Suppressor macrophage treated with lipopolysaccharide for 1 hour (primary cell): ENCODE data around the gene SNTG2.
"Not testable (repeated sequence)": the region's sequence is repeated elsewhere in the genome, so short reads cannot be mapped to it uniquely, and the experiment has no call there.

Experiments used
- DNase-seq, 3 donors: peaks; one replicate each; pipeline ENCODE4 v3.0.0-alpha.2; 2020 to 2022

The SNTG2 gene

DNA sequence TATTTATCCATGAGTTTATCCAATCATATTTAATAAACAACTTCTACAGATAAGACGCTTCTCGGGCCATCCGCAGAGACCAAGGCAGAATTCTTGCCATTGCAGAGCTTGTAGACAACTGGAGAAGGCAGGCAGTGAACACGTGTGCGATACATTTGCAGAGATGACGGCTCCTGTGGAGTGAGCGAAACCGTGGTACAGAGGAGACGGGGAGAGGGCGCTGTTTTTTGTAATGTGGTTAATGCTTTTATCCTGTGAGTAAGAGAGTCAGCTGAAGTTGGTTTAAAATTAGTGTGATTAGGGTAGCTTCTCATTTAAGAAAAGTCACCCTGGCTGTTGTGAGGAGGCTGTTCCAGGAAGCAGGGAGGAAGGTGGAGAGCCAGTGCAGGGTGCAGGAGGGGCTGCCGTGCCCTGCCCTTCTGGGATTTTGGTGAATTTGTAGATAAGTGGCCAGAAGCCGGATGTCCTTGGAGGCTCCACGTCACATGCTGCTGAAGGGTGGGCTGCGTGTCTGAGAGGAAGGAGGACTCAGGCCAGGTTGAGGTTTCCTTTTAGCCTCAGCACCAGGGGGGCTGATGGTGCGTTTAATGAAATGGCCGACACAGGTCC lies 151.4 kb downstream of the SNTG2 start:
- no peak for DNase-seq

DNA sequence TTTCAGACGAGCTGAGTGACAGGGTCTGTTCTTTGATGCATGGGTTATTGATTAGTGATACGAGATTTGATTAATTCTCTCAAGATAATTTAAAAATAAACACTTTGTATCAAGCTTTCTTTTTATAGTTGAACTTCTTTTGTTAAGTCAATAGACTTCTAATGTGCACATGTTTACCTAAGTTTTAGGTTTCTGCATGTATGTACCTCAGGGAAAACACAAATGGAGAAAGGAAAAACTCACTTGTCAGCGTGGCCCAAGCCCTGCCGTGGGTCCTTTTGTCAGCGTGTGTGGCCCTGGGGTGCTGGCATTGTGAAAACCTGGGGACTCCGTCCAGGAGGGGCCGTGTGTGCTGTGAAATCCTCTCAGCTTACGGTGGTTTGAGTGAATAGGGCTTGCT lies 153.7 kb downstream of the SNTG2 start:
- no peak for DNase-seq

DNA sequence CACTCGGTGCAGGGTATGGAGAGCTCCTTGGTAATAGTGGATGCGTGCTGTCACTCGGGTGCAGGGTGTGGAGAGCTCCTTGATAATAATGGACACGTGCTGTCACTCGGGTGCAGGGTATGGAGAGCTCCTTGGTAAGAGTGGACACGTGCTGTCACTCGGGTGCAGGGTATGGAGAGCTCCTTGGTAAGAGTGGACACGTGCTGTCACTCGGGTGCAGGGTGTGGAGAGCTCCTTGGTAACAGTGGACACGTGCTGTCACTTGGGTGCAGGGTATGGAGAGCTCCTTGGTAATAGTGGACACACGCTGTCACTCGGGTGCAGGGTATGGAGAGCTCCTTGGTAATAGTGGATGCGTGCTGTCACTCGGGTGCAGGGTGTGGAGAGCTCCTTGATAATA lies 155.7 kb downstream of the SNTG2 start:
- DNase-seq, result not testable (repeated sequence)

DNA sequence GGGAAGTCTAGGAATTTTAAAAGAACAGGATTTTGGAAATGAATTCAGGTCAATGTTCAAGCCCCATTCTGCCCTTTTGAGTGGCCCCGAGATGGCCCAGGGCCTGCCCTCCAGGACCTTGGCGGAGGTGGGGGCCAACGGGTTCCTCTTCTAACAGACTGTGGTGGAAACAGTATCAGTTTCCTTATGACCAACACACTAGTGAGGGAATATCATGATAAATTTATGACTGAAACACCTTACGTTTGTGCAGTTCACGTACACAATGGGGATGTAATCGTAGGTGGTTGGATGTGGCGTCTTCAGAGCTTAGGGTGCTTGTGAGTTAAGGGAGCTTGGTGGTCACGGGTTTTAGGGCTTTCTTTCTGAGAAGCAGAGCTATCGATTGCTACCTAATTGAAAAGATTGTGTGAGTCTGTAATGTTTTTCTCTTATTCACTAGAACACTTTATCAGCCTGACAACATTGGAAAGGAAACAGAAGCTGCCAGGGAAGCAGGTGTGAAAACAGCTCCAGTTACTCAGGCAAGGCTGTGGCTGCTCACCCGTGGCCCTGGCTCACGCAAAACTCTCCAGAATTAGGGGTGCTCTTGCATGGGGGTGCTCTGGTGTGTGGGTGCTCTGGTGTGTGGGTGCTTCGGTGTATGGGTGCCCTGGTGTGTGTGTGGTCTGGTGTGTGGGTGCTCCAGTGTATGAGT lies 165.3 kb downstream of the SNTG2 start:
- DNase-seq, result no peak

DNA sequence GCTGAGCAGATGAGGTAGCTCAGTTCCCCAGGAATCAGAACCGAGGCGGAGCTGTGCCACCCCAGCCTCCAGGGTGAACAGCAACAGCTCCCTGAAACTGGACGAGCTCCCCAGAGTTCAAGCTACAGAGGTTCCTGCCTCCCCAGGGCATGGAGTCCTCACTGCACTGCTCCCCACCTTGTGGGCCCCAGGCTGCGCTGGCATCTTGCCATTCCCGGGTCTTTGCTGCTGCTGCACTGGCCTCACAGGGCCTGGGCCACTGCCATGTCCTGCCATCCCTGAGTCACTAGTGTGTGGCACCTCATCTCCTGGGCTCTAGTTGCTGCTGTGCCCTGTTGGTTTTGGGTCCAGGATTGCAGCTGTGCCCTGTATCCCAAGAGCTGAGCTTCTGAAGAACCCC lies 166.9 kb downstream of the SNTG2 start:
- no peak for DNase-seq

DNA sequence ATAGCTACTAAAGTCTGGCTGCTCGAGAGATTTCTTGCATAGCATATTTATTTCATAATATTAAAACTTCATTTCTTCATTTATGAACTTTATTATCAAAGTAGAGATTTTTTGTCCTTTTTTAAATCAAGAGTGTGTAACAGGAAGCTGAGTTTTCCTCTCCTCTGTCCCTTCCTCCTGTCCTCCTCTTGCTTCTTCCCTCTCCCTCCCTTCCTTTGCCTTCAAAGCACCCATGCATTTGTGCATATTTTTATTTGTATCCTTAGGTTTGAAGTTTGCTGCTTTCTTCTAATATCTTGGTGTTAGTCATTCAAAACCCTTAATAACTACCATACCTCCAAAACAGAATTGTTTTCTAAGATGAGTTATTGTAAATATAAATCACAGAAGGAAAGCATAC lies 174.6 kb downstream of the SNTG2 start:
- no peak for DNase-seq

DNA sequence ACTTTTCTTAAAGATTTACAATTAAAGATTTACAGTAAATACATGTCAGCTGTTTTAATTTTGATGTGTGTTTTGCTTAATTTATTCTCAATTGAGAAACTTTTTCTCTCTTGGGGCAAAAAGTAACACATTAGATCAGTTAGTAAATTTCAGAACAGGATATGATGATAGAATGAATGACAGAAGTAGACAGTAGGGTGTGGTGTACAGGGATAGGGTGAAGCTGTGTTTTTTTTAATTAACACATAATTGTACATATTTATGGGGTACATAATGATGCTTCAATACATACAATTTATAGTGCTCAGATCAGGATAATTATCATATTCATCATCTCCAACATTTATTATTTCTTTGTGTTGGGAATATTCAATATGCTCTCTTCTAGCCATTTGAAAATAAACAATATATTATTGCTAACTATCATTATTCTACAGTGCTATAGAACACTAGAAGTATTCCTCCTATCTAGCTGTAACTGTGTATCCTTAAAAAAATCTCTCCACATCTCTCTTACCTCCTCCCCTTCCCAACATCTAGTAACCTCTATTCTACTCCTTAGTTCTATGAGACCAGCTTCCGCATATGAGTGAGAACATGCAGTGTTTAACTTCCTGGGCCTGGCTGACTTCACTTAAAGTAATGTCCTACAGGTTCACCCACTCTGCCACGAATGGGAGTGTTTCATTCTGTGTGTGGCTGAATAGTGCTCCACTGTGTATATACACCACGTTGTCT lies 175.2 kb downstream of the SNTG2 start:
- DNase-seq, result no peak

DNA sequence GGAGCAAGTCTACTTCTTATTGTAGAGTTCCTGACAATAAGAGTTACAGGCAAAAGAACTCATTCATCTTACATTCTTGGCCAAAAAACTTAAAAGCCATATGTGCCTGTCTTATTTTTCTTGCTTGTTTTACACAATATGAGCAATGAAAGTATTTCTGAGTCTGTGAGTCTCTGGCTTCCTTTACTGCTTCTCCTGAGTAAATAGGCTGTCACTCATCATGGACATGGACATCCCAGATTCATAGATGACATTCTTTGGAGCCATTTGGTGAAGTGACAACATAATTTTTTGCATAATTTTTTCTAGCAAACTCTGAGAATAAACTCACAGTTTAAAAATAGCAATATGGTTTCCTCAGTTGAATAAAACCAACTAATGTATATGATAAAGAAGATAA lies 179.3 kb downstream of the SNTG2 start:
- DNase-seq, result no peak

DNA sequence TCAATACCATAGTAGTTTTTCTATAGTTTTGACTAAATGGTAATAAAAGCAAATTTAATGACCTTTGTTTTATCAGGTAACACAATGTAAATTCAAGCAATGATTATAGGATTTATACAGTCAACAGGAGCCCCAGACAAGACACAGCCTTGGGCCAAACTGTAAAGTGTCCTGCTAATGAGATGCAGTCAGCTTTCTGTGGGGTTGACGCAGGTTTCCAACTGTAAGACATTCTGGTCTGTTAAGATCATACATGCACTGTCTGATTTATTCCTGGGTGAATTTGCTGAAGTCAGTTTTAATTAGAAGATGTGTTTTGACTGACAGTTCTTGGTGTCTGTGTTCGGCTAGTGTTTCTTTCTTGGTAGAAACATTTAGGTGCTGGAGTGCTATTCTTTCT lies 180.3 kb downstream of the SNTG2 start:
- no peak for DNase-seq

DNA sequence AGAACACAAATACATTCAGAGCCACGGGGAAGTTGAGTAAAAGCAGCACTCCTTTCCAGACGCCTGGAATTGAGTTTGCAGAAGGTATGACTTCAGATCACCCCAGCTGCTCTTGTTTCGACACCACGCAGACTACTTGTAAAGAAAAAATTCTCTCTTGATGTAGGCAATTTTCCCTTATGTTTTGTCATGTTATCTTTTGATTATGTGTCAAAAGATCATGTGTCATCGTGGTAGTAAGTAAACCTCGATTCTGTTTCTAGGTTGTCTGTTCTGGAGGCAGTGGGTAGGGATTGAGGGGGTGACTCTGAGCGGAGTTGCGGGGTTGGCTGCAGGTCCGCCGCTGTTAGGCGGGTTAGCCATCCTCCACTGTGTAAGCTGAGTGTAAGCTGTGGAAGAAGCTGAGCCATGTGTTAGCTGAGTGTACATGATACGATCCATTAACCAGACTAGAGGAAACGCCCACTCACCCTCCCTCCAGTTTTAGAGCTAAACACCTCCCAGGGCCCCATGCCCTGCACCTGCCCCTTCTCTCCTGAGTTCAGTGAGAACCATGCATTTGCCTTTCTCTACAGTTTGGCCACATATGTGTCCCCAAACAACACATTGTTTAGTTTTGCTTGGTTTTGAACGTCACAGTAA lies 181.8 kb downstream of the SNTG2 start:
- no peak for DNase-seq

DNA sequence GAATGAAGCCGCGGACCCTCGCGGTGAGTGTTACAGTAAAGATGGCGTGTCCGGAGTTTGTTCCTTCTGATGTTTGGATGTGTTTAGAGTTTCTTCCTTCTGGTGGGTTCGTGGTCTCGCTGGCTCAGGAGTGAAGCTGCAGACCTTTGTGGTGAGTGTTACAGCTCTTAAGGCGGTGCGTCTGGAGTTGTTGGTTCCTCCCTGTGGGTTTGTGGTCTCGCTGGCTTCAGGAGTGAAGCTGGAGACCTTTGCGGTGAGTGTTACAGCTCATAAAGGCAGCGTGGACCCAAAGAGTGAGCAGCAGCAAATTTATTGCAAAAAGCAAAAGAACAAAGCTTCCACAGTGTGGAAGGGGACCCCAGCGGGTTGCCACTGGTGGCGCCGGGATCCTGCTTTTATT lies 183.2 kb downstream of the SNTG2 start:
- DNase-seq, result not testable (repeated sequence)

DNA sequence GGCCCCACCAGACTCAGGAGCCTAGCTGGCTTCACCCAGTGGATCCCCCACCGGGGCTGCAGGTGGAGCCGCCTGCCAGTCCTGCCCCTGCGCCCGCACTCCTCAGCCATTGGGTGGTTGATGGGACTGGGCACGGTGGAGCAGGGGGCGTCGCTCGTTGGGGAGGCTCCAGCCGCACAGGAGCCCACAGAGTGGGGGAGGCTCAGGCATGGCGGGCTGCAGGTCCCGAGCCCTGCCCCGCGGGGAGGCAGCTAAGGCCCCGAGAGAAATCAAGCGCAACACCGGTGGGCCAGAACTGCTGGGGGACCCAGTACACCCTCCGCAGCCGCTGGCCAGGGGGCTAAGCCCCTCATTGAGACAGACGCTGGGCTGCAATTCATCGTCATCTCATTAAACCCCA lies 184.0 kb downstream of the SNTG2 start:
- no peak for DNase-seq

DNA sequence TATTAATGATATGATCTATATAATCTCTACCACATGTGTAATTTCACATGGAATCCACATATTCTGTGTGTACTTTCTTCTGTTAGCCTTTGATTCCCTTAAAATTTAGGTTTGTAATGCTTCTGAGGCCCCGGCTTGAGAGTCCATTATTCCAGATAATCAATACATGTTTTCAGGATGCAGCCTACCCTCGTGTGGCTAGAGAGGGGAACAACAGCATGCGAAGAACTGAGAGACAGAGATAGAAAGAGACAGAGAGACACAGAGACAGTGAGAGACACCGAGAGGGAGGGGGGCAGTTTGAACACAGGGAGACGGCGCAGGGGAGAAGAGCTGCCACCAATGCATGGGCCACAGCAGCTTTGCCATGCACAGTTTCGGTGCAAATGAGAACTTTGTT lies 185.4 kb downstream of the SNTG2 start:
- DNase-seq, result no peak

DNA sequence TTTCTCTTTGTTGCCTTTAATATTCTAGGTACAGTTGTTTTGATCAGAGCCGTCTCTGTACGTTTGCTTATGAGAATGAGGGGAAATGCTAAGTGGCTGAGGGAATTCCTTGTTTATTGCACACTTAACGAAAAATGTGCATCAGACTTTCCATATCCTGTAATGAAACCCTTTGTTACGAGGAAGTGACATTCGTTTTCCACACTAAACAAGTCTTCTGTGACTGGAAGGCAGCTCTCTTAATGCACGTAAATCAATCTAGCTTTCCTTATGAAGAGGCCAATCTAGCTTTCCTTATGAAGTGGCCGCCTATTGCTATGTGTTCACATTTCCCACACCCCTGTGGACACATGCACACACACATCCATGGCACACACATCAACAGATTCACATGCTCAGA lies 186.2 kb downstream of the SNTG2 start:
- no peak for DNase-seq

DNA sequence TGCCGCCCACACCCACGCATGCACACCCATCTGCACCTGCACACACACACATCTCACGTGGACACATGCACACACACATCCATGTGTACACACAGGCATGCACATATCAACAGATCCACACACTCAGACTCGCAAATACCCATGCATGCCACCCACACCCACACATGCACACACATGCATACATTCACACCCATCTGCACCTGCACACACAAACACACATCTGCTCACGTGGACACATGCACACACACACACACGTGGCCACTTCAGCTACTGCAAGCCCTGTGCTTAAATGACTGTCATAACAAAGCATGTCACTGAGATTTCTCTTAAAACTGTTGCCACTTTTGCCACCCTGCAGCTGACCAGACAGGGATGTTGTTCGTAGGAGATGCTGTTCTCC lies 186.6 kb downstream of the SNTG2 start:
- DNase-seq, result no peak

DNA sequence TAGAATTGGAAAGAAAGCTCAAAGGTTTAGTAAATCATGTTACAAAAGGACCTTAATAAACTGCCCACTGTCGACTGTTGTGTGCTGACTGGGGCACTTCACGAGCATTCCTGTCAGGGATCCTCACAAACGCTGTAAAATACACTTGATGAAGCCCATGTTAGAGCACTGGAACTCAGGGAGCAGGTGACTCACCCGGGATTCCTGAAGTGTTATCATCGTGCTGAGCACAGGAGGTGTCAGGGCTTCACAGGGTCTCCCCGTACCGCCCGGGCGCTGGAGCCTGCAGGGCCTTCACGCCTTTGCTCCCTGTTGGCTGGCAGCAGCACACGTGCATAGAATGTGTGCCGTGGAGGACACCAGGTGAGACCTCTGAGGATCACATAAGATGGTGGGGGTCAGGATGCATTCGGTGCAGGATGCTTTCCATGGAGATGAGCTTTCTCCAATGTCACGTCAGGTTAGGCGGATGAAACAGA lies 187.3 kb downstream of the SNTG2 start:
- no peak for DNase-seq

DNA sequence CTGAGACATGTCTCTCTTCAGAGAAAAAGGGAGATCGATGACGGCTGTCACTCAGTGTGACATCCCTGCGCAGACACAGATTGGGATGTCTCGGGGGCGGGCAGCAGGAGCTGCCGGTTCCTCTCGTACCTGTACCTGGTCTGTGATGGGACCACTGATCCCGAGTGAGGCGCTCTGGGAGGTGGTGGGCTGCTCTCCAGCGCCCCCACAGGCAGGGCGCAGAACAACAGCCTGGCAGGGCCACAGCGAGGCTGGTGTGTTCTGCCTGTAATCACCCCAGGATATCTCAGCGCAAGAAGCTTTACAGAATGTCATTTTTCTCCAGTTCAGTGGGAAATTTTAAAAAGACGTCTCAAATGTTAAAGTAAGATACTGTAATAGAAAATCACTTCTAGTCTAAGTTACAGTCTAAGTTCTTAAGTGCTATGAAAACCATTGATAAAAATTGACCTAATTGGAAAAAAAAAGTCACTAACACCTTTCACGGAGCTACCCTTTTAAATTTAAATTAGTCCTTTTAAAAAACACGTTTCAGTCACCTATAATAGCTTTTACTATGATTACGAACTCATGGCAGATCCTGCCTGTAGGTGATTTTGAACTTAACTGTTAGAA lies 189.8 kb downstream of the SNTG2 start:
- DNase-seq, result peak in 2 of 3 donors; percentile 30 to 33

DNA sequence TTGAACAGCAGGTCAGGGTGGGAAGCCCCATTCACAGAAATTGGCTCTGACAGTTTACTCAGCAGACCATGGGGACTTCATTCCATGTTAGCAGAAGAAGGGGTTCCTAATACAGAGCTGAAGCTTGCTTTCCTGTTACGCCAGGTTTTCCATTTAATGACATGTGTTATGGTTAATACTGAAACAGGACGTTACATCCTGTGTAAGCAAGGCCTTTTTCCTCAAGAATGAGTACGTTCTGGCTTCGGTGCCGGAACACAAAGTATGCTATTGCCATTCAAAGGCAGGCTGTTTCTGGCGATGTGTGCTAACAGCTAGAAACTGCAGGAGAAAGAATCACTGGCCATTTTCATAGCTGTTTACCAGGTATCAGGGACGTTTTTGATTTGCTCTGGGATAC lies 190.4 kb downstream of the SNTG2 start:
- no peak for DNase-seq

DNA sequence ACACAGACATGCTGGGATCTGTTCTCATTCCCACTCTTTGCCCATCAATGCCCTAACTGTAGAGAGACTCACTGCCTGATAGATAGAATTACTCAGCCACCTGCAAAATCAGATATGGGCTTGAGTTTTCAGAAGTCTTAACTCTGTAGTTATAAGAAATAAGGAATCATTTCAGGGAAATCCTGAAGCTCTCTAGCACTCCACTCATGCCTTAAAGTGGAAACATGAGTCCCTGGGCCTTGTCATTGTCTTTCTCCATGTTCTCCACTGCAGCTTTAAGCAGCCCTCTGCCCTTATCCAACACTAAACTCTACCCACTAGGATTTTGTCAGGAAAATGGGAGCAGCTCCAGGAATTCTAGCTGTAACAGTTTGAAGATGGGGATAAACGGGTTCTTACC lies 192.5 kb downstream of the SNTG2 start:
- DNase-seq, result no peak

DNA sequence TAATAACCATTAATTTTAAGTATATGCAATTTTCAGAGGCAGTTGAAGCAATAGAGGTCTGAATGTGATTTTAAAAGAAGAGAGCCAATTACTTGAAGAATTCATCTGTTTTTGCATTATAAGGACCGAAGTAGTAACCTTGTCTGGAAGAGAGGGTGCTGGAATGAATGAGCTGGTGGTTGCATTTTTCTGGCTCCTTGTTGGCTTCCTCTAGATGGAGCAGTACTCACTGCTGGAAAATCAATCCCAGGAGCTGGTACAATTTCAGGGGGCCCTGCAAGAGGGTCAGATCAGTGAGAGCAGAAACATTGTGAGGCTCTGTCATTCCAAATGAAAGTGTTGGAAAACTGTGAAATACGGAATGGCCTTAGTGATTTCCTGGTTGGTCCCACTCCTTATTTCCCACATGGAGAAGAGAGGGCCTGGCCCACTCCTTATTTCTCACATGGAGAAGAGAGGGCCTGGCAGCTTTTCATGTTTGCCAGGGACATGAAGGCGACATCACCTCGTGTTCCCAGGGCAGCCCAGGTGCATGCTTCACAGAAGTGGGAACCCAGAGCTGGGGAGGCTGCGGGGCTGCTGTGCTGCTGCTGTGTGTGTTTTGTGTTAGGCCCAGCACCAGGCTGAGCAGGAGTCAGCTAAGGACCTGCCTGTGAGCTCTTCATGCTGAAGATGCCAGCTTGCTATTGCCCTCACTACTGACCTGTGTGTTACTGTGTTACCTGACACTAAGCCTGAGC lies 197.4 kb downstream of the SNTG2 start:
- DNase-seq, result no peak

DNA sequence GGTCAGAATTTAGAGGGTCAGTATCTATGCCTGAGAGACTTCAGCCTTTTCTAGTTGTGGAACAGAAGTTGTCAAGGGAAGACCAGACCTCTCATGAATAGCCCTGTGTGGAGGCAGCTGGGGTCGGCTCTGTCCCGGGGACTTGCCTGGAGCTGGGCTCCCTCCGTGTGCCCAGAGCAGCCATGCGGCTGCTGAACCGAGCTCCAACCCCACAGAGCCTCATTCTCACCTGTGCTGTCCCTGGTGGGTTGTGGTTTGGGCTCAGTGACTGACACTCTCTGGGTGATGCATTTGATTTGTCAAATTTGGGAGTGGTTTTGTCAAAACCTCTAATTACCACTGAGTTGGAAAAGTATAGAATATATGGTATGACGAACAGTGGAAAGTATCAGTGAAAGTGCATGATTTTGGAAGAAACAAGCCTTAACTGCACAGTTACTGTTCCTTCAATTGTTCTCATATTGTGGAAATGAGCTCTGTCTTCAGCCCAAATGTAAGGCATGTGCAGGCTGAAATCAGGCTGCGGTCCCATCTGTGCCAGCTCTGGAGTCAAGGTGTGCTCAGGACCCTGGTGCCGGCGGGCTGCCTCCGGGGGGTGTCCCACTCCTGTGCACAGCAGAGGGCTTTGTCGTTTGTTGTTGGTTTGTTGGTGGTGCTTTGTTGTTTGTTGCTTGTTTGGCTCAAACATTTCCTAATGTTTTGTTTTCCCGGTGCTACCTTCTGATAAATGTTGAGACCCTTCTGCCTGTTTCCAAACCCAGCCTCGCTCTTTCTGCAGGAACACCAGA lies 200.3 kb downstream of the SNTG2 start:
- no peak for DNase-seq

DNA sequence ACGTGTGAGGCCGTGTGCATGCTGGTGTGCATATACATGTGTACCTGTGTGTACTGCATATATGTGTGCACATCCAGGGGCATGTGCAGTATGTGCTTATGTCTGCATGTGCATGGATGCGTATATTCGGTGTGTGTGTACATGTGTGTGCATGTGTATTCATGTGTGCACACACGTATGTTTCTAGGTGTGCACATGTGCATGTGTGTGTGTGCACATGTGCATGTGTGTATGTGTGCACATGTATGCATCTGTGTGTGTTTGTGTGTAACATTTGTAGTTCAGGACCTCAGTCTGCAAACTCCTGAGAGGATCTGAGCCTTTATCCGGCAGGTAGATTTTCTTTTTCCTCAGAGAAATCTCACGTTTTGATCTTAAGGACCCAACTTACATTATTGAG lies 201.7 kb downstream of the SNTG2 start:
- DNase-seq, result no peak
